H9 (cell line): ENCODE data around the gene MCRIP1. TPM values are rescaled to one million over a fixed set of nuclear protein-coding genes. Genes with fewer than 3 reads are reported as not detected.

ENCODE experiments used
- DNase-seq: peaks from one replicate; pipeline ENCODE4 v3.0.0-alpha.2; 2017
- H2AFZ ChIP-seq: one replicate; pipeline ENCODE4 v1.6.1; 2013; ENCODE audit warnings: mild to moderate bottlenecking, low read length, control low read depth, moderate library complexity
- H2AK5ac ChIP-seq: 2 replicates; pipeline ENCODE4 v1.6.1; 2013; ENCODE audit warnings: low read length, control low read depth, mixed read lengths; ENCODE audit not compliant: insufficient read length
- H2BK120ac ChIP-seq: one replicate; pipeline ENCODE4 v1.6.1; 2013; ENCODE audit warnings: low read depth, mild to moderate bottlenecking, low read length, control low read depth, inconsistent platforms; ENCODE audit not compliant: poor library complexity, severe bottlenecking
- H2BK12ac ChIP-seq: 2 replicates; pipeline ENCODE4 v1.6.1; 2013; ENCODE audit warnings: low read length, control low read depth, mixed read lengths, low read depth; ENCODE audit not compliant: insufficient read length
- H2BK15ac ChIP-seq: 2 replicates; pipeline ENCODE4 v1.6.1; 2013; ENCODE audit warnings: low read depth, low read length, control low read depth
- H2BK20ac ChIP-seq: one replicate; pipeline ENCODE4 v1.6.1; 2013; ENCODE audit warnings: low read depth, mild to moderate bottlenecking, low read length, control low read depth, inconsistent platforms; ENCODE audit not compliant: poor library complexity, severe bottlenecking
- H2BK5ac ChIP-seq: 2 replicates; pipeline ENCODE4 v1.6.1; 2013; ENCODE audit warnings: low read length, control low read depth, mixed read lengths; ENCODE audit not compliant: insufficient read length
- H3K14ac ChIP-seq: 2 replicates; pipeline ENCODE4 v1.6.1; 2013; ENCODE audit warnings: low read length, control low read depth; ENCODE audit not compliant: insufficient read depth
- H3K18ac ChIP-seq: 2 replicates; pipeline ENCODE4 v1.6.1; 2013; ENCODE audit warnings: low read depth, mild to moderate bottlenecking, mixed read lengths, low read length, control low read depth; ENCODE audit not compliant: insufficient read length
- H3K23ac ChIP-seq: 2 replicates; pipeline ENCODE4 v1.6.1; 2013; ENCODE audit warnings: low read length, control low read depth, mixed read lengths, low read depth; ENCODE audit not compliant: insufficient read length
- H3K23me2 ChIP-seq: 2 replicates; pipeline ENCODE4 v1.6.1; 2013; ENCODE audit warnings: low read depth, mild to moderate bottlenecking, mixed read lengths, low read length, control low read depth; ENCODE audit not compliant: insufficient read length, poor library complexity, severe bottlenecking
- H3K27ac ChIP-seq: 2 replicates; pipeline ENCODE4 v1.5.1; 2013; ENCODE audit warnings: low read length, control low read depth, mixed read lengths, low read depth; ENCODE audit not compliant: insufficient read length
- H3K27me3 ChIP-seq: 2 replicates; pipeline ENCODE4 v1.6.1; 2013; ENCODE audit warnings: low read length, control low read depth, inconsistent platforms; ENCODE audit not compliant: insufficient read depth
- H3K4ac ChIP-seq: 2 replicates; pipeline ENCODE4 v1.6.1; 2013; ENCODE audit warnings: low read depth, mild to moderate bottlenecking, control low read depth, inconsistent platforms, low read length, moderate library complexity
- H3K4me1 ChIP-seq: 2 replicates; pipeline ENCODE4 v1.6.1; 2013; ENCODE audit warnings: low read length, control low read depth, inconsistent platforms; ENCODE audit not compliant: insufficient read depth
- H3K4me2 ChIP-seq: 2 replicates; pipeline ENCODE4 v1.6.1; 2013; ENCODE audit warnings: low read length, control low read depth, mixed read lengths; ENCODE audit not compliant: insufficient read length, insufficient read depth
- H3K56ac ChIP-seq: 2 replicates; pipeline ENCODE4 v1.6.1; 2013; ENCODE audit warnings: low read depth, mild to moderate bottlenecking, mixed read lengths, low read length, control low read depth; ENCODE audit not compliant: insufficient read length
- H3K79me1 ChIP-seq: 2 replicates; pipeline ENCODE4 v1.6.1; 2013; ENCODE audit warnings: low read depth, mild to moderate bottlenecking, moderate library complexity, low read length, control low read depth, inconsistent platforms; ENCODE audit not compliant: insufficient read depth, poor library complexity, severe bottlenecking
- H3K79me2 ChIP-seq: 2 replicates; pipeline ENCODE4 v1.6.1; 2013; ENCODE audit warnings: low read length, control low read depth, inconsistent platforms; ENCODE audit not compliant: insufficient read depth
- H3K9ac ChIP-seq: 2 replicates; pipeline ENCODE4 v1.6.1; 2013; ENCODE audit warnings: low read length, control low read depth, mixed read lengths; ENCODE audit not compliant: insufficient read length; ENCODE audit errors: extremely low read depth
- H3K9me3 ChIP-seq: one replicate; pipeline ENCODE4 v1.6.1; 2013; ENCODE audit warnings: low read depth, low read length, inconsistent platforms; ENCODE audit not compliant: control insufficient read depth
- H3T11ph ChIP-seq: one replicate; pipeline ENCODE4 v1.6.1; 2013; ENCODE audit warnings: mild to moderate bottlenecking, low read length, control low read depth, inconsistent platforms
- H4K20me1 ChIP-seq: one replicate; pipeline ENCODE4 v1.6.1; 2013; ENCODE audit not compliant: control insufficient read depth, insufficient read length, insufficient read depth
- H4K5ac ChIP-seq: 2 replicates; pipeline ENCODE4 v1.6.1; 2013; ENCODE audit warnings: low read depth, mild to moderate bottlenecking, mixed read lengths, low read length, control low read depth; ENCODE audit not compliant: insufficient read length
- H4K8ac ChIP-seq: replicated peaks from 2 replicates; pipeline ENCODE4 v1.6.1; 2013; ENCODE audit warnings: low read length, control low read depth, mixed read lengths, low read depth; ENCODE audit not compliant: insufficient read length
- H4K91ac ChIP-seq: 2 replicates; pipeline ENCODE4 v1.6.1; 2013; ENCODE audit warnings: low read depth, mild to moderate bottlenecking, moderate library complexity, mixed read lengths, low read length, control low read depth; ENCODE audit not compliant: insufficient read length
- H3K27ac Mint-ChIP-seq, 3 experiments: 2 replicates in 2 of 3; 3 replicates in 1 of 3; pipeline ENCODE4 v1.8.0; 2020 to 2021; ENCODE audit warnings: mixed read lengths in 3 of 3, mild to moderate bottlenecking in 1 of 3, moderate library complexity in 1 of 3
- H3K27me3 Mint-ChIP-seq: 2 replicates; pipeline ENCODE4 v1.8.0; 2021; ENCODE audit warnings: low read depth, mild to moderate bottlenecking, moderate library complexity, mixed read lengths
- H3K36me3 Mint-ChIP-seq, 3 experiments: 2 replicates in 2 of 3; 3 replicates in 1 of 3; pipeline ENCODE4 v1.8.0; 2020 to 2021; ENCODE audit warnings: low read depth in 3 of 3, mixed read lengths in 3 of 3; ENCODE audit not compliant: insufficient read depth in 1 of 3
- H3K4me1 Mint-ChIP-seq, 2 experiments: 2 replicates each; pipeline ENCODE4 v1.8.0; 2020; ENCODE audit warnings: mixed read lengths in 2 of 2
- H3K4me3 Mint-ChIP-seq, 2 experiments: 2 replicates in 1 of 2; 3 replicates in 1 of 2; pipeline ENCODE4 v1.8.0; 2020 to 2021; ENCODE audit warnings: mild to moderate bottlenecking in 2 of 2, mixed read lengths in 2 of 2, moderate library complexity in 1 of 2
- H3K9me3 Mint-ChIP-seq, 2 experiments: 2 replicates in 1 of 2; 3 replicates in 1 of 2; pipeline ENCODE4 v1.8.0; 2020; ENCODE audit warnings: mild to moderate bottlenecking in 2 of 2, mixed read lengths in 2 of 2, moderate library complexity in 1 of 2
- CTCF ChIP-seq: fragments of 200-600 bp; sonication (generic); conservative IDR thresholded peaks from 3 replicates; pipeline ENCODE4 v1.8.0; 2021; ENCODE audit warnings: antibody characterized with exemption, mild to moderate bottlenecking
- WGBS: extraction: QIAGEN DNeasy Blood & Tissue Kit; methylation state at CpG from one replicate; pipeline ENCODE4 v1.1.7; 2013; ENCODE audit warnings: missing lambda C conversion rate, low lambda C conversion rate, mixed read lengths; ENCODE audit not compliant: insufficient read length; ENCODE audit errors: extremely low coverage; 5-methylcytosine and 5-hydroxymethylcytosine counted together
- total RNA-seq: library from RNA; stranded (reverse); gene quantifications from 2 replicates; pipeline ENCODE4 v1.2.1, GENCODE V29; 2021

MCRIP1 gene
- total RNA-seq, 1 experiment from 2014 or later = 118 TPM

- no CpG with 5 or more reads among the region's 11 CpGs for WGBS
- Histone ChIP-seq H2BK15ac (no peak overlapping the region), H4K8ac (no peak overlapping the region), H3K79me1 (peaks cover 3% of the 10 kb centered on the region), H3K56ac (no peak overlapping the region), H4K20me1 (no peaks in the 10 kb centered on the region), H2BK12ac (no peak overlapping the region), H4K5ac (no peak overlapping the region), H3K79me2 (peaks cover 2% of the 10 kb centered on the region; the same call in 1 of the 2 replicates), H3K23ac (no peak overlapping the region), H3K4me1 (peaks cover 3% of the 10 kb centered on the region; the same call in 1 of the 2 replicates), H3T11ph (no peak overlapping the region), H3K27ac (no peak overlapping the region), H3K4ac (no peak overlapping the region), H2BK120ac (no peak overlapping the region), H3K23me2 (no peaks in the 10 kb centered on the region), H3K18ac (no peak overlapping the region), H2AFZ (no peak overlapping the region), H3K27me3 (no peaks in the 10 kb centered on the region), H3K4me2 (no peak overlapping the region), H2AK5ac (no peak overlapping the region), H4K91ac (no peak overlapping the region), H2BK5ac (no peak overlapping the region), H2BK20ac (no peak overlapping the region), H3K9ac (no peak overlapping the region), H3K9me3 (no peaks in the 10 kb centered on the region), H3K14ac (no peak overlapping the region)
- peak; percentile 67 for DNase-seq
- H3K4me1 Mint-ChIP-seq = peaks cover 13 to 16% of the 10 kb centered on the region in 2 experiments
- H3K4me3 Mint-ChIP-seq = peak overlapping the region in 1 of 2 experiments; percentile 28; a peak in 2 of 5 replicates
- H3K27ac Mint-ChIP-seq = peak overlapping the region; percentile 2 to 74 (median 29); a peak in 3 of 7 replicates
- peak; percentile 44; the same call in 2 of the 3 replicates for TF ChIP-seq CTCF
- peaks cover 0 to 5% (median 4%) of the 10 kb centered on the region in 3 experiments; a peak in 4 of 7 replicates for H3K36me3 Mint-ChIP-seq
- no peaks in the 10 kb centered on the region; the same call in 1 of the 2 replicates for H3K27me3 Mint-ChIP-seq
- no peaks in the 10 kb centered on the region for H3K9me3 Mint-ChIP-seq
These were observed 7.1 kb downstream of the MCRIP1 start for GRCh38 chr17:81825841-81826466.
